NK-92 (cell line): ENCODE results near the gene FOSL2.

Source experiments
- DNase-seq: peaks from one replicate; lab custom pipeline; 2025; ENCODE audit not compliant: unreplicated experiment; lab: John Stamatoyannopoulos, UW

FOSL2 gene

GRCh38 chr2:28411166-28411755 lies 18.6 kb downstream of the FOSL2 start:
- DNase-seq = no peak

- no peak for DNase-seq
These were observed 19.4 kb downstream of the FOSL2 start for GRCh38 chr2:28411956-28412609.

DNA sequence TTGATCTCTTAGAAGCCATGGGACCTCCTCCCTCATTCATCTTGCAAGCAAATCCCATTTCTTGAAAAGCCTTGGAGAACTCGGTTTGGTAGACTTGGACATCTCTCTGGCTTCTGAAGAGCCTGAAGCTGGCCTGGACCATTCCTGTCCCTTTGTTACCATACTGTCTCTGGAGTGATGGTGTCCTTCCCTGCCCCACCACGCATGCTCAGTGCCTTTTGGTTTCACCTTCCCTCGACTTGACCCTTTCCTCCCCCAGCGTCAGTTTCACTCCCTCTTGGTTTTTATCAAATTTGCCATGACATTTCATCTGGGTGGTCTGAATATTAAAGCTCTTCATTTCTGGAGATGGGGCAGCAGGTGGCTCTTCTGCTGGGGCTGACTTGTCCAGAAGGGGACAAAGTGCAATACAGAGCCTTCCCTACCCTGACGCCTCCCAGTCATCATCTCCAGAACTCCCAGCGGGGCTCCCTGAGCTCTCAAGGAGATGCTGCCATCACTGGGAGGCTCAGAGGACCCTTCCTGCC lies 20.0 kb downstream of the FOSL2 start:
- no peak for DNase-seq

- no peak for DNase-seq
These were observed 20.7 kb downstream of the FOSL2 start for GRCh38 chr2:28413152-28413898.

GRCh38 chr2:28413899-28414295 lies 21.2 kb downstream of the FOSL2 start:
- no peak for DNase-seq

GRCh38 chr2:28414583-28414982 lies 21.9 kb downstream of the FOSL2 start:
- DNase-seq = no peak

- no peak for DNase-seq
These were observed 22.4 kb downstream of the FOSL2 start for GRCh38 chr2:28415010-28415409.

DNA sequence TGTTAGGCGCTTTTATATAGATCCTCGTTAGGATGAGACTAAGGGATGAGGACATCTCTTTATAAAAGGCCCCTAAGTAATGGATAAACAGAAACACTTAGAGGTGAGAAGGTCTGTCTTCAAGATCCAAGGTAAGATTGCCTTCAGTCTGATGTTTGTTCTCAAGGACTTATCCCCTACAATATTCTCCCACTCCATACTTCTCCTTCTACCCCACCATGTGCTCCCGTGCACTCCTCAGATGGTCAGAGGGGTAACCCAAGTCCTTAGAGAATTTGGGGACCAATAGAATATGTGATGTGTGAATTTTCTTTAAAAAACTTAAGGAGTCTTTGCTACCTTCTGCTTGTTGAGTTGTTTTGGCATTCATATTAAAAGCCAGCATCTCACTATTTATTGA lies 23.1 kb downstream of the FOSL2 start:
- no peak for DNase-seq

DNA sequence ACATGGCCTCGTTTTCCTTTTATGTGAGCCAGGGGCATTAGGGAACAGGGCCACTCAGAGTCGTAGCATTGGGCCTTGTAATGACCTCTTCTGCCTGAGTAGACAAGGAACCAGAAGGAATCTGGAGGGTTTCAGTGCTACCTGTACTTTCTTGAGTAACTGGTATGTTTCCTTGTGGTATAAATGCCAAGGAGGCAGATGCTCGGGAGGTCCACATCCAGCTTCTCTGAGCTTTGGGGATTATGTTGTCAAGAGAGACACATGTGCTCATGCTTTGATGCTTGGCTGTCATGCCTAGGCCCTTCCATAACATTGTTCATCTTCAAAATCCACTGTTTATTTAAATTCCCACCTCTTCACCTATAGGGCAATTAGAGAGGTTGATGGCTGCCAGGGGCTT lies 26.3 kb downstream of the FOSL2 start:
- DNase-seq = no peak

DNA sequence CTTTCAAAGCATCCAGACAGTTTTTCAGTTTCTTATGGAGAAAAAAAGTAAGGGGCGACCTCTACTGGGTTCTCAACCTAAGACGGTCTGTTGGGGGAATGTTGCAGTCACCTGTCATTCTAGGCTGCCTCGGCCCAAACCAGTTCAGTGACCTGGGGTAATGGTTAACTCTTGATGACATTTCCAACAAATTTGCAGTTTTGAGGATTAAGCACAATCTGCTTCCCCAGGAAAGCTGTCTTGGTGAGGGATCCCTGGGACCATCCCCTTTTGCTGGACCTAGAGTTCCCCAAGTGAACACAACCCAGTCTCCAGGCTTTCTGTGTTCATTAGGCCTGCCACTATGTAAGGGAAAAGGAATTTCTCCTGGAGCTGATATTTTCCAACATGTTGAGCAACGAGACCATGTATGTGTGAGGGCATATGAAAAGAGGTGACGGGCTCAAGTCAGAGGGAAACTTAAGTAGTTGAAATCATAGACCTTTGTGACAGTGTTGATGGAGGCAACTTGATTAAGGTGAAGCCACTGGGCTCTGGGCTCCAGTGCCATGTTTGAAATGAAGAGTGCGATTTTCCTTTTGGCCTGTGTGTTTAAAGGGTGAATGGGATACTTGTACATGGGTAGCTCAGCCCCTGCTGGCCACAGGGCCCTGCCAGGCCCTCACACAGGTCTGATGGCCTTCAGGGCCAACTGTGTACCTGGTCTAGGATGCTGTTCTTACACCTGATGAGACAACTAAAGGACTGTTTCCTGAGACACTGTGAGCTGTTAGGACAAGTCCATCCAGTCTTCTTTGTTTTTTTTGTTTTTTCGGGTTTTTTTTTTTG lies 27.0 kb downstream of the FOSL2 start:
- DNase-seq = no peak

DNA sequence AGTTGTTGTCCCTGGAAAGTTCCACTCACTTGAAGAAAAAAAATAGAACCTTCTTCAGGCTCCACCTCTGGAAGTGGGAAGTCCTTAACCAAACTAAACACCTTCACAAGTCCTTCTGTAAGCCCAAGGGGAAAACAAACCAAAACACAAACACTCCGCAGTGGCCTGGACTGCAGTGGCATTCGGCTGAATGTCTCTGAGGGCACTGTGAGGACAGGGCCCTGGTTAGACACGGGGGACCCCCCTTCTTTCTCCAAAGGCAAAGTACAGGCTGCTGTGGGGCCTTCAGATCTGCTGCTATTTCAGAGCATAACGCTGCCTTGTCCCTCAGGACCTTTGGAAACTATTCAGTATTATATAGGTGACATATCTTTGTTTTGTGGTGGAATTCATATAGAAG lies 28.1 kb downstream of the FOSL2 start:
- DNase-seq = no peak

GRCh38 chr2:28422908-28423741 lies 30.5 kb downstream of the FOSL2 start:
- DNase-seq = no peak

DNA sequence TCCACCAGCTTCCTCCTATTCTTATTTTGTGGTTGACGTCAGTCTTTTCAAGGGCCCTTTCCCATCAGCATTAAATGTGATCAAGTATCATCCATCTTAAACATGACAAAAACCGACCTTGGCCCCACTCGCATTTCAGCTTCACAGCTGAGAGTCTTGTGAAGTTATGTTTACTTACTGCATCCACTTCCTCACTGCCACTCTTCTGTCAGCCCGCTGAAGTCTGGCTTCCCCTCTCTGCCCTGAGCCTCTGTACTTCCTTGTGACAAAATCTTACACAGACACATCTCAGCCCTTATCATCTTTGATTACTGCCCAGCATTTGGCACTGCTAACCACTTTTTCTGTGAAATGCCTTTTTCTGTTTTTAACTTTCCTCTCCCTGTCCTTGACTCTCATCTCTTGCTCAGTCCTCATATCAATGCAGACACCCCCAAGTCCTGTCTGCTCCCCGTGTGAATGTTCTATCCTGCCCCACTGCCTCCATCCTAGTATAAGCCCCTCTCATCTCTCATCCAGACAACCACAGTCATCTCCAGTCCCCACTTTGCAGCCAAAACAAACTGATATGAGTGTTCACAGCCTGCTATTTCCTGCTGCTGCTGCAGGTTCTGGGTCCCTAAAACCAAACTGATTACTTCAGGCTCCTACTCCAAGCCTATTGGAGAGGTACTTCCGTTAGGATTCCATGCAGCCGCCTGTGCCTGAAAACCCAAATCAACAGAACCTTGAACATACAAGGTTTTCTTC lies 31.4 kb downstream of the FOSL2 start:
- no peak for DNase-seq

DNA sequence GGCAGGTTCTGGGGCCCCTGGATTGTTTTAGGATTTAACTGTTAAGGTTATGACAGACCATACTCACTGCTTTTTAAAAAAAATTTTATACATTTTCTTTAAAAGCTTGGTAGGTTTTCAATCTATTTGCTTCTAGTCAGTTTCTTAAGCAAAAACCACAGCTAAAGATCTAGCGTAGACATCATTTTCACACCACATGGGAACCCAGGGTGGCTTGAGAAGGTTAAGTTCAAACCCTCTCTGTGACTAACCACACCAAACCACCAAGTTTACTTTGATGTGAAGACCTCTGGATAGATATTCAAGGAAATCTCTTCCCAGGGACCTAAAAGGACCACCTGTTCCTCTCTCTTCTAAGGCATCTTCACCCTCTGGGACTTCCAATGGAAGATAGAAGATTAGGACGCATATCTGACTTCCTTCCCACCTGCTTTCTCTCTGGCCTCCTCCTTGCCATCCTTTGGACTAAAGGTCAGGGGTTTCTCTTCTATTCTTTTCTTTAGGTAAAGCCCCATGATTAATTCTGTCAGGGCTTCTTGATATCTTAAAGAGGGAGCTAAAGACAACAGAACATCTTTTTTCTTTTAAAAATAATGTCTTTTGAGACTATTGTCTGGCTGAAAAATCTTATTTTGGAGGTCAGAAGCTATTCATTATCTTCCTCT lies 32.3 kb downstream of the FOSL2 start:
- no peak for DNase-seq

GRCh38 chr2:28425464-28425835 lies 32.8 kb downstream of the FOSL2 start:
- DNase-seq = no peak

DNA sequence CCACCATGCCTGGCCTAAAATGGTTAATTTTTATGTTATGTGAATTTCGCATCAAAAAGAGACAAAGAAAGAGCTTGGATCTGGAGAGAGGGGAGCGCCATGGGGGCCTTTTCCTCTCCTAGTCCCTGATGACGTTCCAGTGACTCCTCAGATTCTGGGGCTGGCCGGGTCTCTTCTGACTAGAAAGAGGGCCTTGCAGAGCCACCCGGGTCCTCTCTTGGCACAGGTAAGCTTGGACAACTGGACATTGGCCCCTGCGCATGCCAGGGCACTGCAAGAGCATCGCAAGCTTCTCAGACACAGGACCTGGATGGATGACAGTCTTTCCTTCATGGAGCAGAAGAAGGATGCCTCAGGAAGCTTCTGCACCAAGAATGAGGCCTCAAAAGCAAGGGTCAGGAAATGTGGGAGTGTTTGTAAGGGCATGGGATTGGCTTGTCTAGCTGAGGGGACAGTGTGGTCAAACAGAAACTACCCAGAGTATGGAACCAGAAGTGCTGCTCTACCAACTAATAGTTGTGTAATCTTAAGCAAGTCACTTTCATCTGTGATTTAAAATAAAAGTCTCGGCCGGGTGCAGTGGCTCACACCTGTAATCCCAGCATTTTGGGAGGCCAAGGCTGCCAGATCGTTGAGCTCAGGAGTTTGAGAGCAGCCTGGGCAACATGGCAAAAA lies 35.2 kb downstream of the FOSL2 start:
- DNase-seq = no peak

- no peak for DNase-seq
These were observed 35.8 kb downstream of the FOSL2 start for GRCh38 chr2:28428486-28428885.

DNA sequence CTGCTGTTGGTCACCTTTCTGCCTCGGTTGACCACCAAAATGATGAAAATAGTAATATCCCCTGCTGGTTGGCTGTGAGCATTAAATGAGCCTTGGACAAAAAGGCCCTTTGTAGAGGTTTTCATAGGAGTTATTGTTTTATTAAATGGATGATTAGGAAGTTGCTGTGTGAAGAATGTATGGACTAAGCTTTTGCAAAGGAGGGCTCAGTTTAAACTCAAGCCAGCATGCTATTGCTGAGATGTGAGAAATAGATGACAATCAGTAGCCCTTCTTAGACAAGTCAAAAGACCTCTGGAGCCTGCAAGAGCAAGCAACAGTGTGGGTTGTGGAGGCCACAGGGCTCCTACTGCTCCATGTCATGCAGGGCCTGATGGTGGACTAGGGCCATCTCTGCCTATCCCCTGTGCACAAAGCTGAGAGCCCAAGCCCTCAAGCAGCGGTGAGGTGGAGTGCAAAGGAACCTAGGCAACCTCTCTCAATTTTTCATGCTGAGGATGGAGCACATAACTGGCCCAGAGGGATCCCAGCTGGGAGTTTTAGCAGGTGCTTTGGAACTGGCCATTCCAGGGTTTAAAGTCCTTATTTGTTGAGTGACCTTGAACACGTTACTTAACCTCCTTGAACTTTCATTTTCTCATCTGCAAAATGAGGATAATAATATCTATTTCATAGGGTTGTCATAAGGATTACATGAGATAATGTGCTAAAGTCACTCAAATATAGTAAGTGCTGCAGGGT lies 37.1 kb downstream of the FOSL2 start:
- no peak for DNase-seq
